Hepatocyte (in vitro differentiated cells): ENCODE measurements around the gene RGS3.

ENCODE experiments used
- CTCF ChIP-seq: fragments of 200-600 bp; sonication (generic); IDR thresholded peaks from 2 replicates; pipeline ENCODE4 v1.5.1; 2016; ENCODE audit warnings: antibody characterized with exemption, mild to moderate bottlenecking; ENCODE audit not compliant: poor library complexity
- EZH2 ChIP-seq: fragments of 200-600 bp; sonication (generic); IDR thresholded peaks from 2 replicates; pipeline ENCODE4 v1.6.1; 2016; ENCODE audit warnings: antibody characterized with exemption, mild to moderate bottlenecking, borderline replicate concordance
- EZH2phosphoT487 ChIP-seq: fragments of 200-600 bp; sonication (generic); IDR thresholded peaks from one replicate; pipeline ENCODE4 v1.6.1; 2018; ENCODE audit warnings: antibody characterized with exemption, mild to moderate bottlenecking, low read depth, moderate library complexity; ENCODE audit not compliant: unreplicated experiment, severe bottlenecking

GRCh38 chr9:113522419-113522818 is 58.9 kb downstream of the RGS3 start:
- no peak for TF ChIP-seq CTCF
- TF ChIP-seq EZH2phosphoT487 = no peak
- no peak for TF ChIP-seq EZH2
